Heart left ventricle (tissue), 13 donors: ENCODE measurements around the gene LIG1.

ENCODE experiments used
- POLR2A ChIP-seq, 2 donors: fragments of 450-650 bp; IDR thresholded peaks; one replicate each; pipeline ENCODE4 v1.6.1; 2017; ENCODE audit warnings: antibody characterized with exemption in 2 of 2, mild to moderate bottlenecking in 2 of 2, moderate library complexity in 2 of 2
- TF ChIP-seq, protein P1 (sequence below), 12 donors: fragments of 200-600 bp; sonication (generic) in 4 of 12; IDR thresholded peaks; one replicate each; pipeline versions ENCODE4 v1.5.0 to v1.8.0; 2018 to 2022; ENCODE audit warnings: antibody characterized with exemption in 12 of 12, mild to moderate bottlenecking in 5 of 12
- donor health status: ischemic (EF 13 %, LVEDD 7.1; RV severe dilation, severe dysfunction).
- donor health status: DM: no; HTN: yes; CAD: no.
- donor health status: DM: no; HTN: no; CAD: no.
- donor health status: ischemic (EF 25% LVEDD 6.9; RV normal size, moderate dysfunction).
- donor health status: ischemic (EF 25% LVEDD 5.7; RV mildly dilated, moderate dysfunction).
- donor health status: ischemic (EF 35%, LVEDD 5.7; RV mildly dilated, moderate dysfunction).
- donor health status: nonischemic (EF 11% LVEDD 7.7; RV severe dilation, severe dysfunction).
- donor health status: DM: yes; HTN: yes; CAD: no.
- donor health status: PGD.
- donor health status: ischemic (EF 29% LVEDD 5.4; RV normal size, mild dysfunction).
- donor health status: nonischemic (EF 23%, LVEDD 6.1; RV moderate dilation, normal function).

DNA sequence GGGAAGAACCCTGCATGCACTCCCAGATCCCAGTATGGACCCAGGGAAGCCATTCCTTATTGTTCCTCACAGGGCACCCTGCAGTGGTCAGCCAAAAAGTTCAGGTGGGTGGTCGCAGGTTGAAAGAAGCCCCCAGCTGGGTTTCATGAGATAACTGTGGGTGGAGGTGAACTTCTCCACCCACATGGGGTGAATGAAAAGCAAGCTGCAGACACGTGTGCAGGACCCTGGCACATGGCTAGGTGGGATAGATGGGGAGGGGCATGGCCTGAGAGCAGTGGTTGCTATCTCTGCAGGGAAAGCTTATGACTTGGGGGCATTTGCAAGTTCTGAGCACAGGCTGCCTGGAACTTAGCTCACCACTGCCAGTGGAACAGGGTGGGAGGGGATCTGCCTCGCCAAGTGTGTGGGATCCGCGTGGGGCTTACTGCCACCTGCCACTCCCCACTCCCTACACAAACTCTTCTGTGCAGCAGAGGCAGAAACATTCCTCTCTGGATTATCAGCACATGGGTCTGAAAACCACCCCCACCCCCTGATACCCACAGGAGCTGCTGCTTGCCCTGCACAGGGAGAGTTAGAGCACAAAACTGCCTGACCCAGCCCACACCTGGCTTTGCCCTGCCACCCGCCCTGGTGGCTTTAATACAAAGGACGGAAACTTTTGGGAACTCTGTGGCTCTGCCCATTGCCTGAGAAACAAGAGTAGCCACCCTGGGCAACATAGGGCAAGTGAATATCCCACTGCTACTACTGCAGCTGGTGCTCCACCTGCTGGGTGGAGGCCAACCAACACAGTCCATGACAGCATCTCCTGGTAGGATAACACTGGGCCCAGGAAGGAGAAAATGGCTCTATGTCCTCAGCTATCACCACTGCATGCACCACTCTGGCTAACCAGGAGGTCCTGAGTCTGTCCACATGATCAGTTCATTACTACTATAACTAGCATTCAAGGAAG lies 84.0 kb downstream of the LIG1 start:
- no peak for TF ChIP-seq POLR2A (IDR thresholded peaks at IDR 0.05)
- TF ChIP-seq, protein P1, sequence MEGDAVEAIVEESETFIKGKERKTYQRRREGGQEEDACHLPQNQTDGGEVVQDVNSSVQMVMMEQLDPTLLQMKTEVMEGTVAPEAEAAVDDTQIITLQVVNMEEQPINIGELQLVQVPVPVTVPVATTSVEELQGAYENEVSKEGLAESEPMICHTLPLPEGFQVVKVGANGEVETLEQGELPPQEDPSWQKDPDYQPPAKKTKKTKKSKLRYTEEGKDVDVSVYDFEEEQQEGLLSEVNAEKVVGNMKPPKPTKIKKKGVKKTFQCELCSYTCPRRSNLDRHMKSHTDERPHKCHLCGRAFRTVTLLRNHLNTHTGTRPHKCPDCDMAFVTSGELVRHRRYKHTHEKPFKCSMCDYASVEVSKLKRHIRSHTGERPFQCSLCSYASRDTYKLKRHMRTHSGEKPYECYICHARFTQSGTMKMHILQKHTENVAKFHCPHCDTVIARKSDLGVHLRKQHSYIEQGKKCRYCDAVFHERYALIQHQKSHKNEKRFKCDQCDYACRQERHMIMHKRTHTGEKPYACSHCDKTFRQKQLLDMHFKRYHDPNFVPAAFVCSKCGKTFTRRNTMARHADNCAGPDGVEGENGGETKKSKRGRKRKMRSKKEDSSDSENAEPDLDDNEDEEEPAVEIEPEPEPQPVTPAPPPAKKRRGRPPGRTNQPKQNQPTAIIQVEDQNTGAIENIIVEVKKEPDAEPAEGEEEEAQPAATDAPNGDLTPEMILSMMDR (IDR thresholded peaks at IDR 0.05) = no peak
